Raji (cell line): Measurements from ENCODE around the gene XIST.

Source experiments
- POLR2A ChIP-seq: IDR thresholded peaks from 2 replicates; pipeline ENCODE4 v1.6.1; 2011; ENCODE audit warnings: low read depth, low read length, control low read depth; ENCODE audit not compliant: insufficient read depth

XIST gene

DNA sequence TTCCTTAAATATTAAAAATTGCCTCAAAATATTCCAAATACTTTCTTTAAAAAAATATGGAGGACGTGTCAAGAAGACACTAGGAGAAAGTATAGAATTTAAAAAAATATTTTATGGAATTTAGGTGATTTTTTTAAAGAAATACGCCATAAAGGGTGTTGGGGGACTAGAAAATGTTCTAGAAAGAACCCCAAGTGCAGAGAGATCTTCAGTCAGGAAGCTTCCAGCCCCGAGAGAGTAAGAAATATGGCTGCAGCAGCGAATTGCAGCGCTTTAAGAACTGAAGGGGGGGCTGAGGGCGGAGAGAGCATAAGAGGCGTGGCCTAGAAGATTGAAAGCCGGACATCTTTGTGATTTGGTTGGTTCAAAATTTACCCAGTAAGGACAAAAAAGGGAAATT is at the start of gene XIST:
XIST (minus strand) TSS at position 248 of the 400 bp plus-strand sequence.
- TF ChIP-seq POLR2A, result no peak

DNA sequence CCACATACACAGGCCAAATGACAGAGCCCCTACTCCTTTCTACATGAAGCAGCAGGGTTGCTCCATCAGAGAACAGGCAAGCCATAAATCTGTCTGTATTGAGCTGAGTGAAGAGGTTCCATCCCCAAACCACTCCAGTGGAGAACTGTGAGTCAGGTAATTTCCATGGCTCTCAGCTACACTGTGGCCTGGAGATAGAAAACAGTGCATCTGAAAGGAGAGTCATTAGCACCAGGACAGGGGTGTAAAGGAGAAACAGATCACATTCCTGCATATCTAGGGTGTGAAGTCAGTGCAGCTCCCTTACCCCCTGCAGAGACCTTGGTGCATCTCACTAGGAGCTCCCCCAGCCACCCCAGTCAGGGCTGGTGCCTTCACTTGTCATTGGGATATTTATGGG is 25.2 kb upstream of the XIST start:
- TF ChIP-seq POLR2A, result no peak

DNA sequence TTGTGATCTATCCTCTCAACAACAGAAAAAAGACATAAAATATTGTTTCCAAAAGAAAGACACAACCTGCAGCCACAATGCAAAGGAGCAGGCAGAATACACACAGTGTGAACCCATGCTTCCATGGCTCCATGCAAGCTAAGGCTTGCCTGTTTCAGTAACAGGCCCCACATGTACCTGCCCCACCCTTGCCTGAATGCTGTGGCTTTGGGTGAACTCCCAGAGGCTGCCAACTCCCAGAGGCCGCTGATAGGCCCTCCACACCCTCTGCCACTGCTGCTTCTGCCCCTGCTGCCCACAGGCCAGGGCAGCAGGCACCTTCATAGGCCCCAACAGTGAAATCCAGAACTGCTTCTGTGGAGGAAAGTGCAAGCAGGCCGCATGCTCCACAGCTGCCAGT is 24.4 kb upstream of the XIST start:
- no peak for TF ChIP-seq POLR2A

DNA sequence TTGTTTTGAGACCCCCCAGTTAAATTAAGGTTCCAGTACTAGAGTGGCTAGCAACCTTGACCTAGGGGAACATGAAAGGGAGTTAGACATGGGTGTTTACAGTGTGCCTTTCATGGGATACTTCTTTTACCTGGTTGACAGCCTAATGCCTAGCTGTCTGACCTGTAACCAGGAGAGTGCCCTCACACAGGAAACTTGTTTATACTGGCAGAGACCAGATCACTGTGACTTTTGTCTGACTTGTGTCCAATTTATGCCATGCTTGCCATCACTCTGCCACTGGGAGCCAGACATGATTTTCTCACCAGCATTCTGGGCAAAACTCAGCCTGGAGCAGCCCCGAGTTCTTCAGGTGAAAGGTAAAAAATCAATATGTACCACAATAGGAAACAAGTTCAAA is 16.4 kb upstream of the XIST start:
- no peak for TF ChIP-seq POLR2A

DNA sequence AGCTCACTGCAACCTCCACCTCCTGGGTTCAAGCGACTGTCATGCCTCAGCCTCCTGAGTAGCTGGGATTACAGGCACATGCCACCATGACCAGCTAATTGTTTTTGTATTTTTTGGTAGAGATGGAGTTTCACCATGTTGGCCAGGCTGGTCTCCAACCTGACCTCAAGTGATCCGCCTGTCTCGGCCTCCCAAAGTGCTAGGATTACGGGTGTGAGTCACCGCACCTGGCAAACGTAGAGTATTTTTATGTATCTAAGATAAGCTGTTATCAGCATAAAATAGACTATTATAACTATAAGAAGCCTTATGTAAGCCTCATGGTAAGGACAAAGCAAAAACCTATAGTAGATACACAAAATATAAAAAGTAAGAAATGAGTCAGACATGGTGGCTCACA is 14.6 kb upstream of the XIST start:
- TF ChIP-seq POLR2A, result no peak

DNA sequence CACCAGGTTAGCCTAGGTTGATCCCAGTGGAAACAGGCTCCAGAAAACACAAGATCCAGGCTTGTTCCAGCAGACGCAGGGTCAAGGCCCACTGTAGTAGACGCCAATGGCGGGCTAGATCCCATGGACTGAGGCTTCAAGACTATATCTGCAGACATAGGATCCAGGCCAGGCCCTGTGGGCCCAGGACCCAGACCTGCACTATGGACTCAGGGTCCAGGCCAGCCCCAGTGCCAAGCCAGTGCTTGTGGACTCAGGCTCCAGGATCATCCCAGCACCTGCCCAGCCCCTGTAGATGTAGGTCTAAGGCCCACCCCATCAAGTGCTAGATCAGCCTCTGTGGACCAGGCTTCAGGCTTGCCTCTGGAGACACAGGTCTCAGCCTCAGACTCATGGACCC is 11.3 kb upstream of the XIST start:
- no peak for TF ChIP-seq POLR2A

DNA sequence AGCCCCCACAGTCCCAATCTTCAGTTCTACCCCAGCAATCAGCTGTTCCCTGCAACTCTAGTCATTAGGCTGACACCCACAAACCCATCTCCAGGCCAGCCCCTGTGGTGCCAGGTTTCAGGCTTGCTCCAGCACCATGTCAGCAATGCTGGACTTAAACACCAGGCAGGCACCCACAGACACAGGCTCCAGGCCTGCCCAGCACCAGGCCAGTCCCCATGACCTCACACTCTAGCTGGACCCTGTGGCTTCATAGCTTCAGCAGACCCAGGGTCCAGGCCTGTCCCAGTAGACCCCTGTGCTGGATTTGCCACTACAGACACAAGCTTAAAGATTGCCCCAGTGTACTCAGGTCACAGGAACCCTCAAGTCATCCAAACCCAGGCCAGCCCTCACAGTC is 10.8 kb upstream of the XIST start:
- no peak for TF ChIP-seq POLR2A

DNA sequence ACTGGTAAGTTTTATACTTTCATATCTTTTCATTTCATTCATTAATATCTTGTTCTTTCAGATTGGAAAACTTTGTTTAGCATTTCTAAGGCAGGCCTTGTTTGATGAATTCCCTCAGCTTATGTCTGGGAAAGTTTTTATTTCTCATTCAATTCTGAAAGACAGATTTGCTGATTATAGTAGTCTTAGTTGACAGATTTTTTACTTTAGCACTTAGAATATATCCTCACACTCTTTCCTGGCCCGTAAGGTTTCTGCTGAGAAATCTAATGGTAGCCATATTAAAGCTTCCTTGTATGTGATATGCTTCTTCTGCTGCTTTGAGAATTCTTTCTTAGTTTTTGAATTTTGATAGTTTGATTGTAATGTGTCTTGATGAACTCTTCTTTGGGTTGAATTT is 7.1 kb upstream of the XIST start:
- TF ChIP-seq POLR2A, result no peak

DNA sequence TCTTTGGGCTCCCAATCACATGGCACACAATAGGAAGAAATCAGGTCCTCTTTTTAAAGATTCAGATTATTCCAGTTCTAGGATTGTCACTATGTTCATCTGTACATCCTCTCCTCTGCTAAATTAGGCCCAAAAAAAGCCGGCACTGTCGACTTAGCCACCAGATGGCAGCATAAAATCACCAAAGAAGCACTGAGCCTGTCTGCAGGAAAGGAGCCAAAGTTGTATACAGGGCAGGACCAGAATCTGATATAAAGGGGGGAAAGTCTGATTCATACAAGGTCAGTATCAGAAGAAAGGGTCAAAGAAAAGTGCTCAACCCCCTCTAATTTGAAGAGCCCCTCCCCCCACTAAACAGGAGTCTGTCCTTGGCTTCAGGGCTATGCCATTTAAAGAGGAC is 3.0 kb upstream of the XIST start:
- TF ChIP-seq POLR2A, result no peak

DNA sequence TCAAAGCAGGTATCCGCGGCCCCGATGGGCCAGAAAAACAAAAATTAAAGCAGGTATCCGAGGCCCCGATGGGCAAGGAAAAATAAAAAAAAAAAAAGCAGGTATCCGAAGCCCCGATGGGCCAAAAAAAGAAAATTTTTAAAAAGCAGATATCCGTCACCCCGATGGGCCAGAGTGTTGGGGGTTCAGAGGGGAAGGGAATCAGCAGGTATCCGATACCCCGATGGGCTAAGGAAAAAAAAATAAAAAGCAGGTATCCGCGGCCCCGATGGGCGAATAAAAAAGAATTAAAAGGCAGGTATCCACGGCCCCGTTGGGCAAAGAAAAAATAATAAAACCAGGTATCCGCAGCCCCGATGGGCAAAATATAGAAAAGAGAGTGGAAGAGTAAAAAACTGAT is 492 bp downstream of the XIST start:
- TF ChIP-seq POLR2A, result no peak

DNA sequence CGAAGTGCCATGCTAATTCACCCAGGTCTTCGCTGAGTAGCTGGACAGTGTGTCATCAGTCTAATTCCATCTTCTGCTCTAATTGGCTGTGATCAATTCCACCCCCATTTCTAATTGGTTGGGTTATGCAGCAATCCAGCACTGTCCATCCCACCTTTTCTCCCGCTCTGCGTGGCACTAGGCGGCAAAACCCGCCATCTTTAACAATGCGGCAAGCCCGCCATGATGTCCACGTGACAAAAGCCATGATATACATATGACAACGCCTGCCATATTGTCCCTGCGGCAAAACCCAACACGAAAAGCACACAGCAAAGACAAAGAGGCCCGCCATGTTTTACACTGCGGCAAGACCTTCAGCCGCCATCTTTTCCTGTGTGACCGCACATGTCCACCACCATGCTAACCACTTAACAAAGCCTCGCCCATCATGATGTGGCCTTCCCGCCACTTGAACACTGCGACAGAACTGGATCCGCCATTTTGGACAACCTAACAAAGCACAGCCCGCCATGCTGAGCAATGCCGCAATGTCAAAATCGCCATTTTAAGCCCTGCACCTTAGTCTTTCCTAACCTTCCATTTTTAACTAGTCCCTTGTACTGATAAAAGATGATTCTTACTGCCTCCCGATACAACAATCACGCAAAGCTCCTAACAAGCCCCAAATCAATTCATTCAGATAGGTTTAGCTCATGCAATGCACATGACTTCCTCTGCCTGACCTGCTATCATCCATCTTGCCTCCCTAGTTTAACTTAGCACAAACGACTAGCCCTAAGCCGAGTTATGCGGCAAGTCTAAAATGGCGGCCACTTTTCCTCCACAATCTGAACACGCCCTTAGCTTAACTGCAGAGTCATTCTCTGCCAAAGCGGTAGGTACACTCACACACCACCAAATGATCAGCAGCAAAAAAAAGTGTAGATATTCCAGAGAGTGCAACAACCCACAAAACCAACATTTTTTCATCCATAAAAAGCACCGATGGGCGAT is 1.2 kb downstream of the XIST start:
- TF ChIP-seq POLR2A, result no peak

DNA sequence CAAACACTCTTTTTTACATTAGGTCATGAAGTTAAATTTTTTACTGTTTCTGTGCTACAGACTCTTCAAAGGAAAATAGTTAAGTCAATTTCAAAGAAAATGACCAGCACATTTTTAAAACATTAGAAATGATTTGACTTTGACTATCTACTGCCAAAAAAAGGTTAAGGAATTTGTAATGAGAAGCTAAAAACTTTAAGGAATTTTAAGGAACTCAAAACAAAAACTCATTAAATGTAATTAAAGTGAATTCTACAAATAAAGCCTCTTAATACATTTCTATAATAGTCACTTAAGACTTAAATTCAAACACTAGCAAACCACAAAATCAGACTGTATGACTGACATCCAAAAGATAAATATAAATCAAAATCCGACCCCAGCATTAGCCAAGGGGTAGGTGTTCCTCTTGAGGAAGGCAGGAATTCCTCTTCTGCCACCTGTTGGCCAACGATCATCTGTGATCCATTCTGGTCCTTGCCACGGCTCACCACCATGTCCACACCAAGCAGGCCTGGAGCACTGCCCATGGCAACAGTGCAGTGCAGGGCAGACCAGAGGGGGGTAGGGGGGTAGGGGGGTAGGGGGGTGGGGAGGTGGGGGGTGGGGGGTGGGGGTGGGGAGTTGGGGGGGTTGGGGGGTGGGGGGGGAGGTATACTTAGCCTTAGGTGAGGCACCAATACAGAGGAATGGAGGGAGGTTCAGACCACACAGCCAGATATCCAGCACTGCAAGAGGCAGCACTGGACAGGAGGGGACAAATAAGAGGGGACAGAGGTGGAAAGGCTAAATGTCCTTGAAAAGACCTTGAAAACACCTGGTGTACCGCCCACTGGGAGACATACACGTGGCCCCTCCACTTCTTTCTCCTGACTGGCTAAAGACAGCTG is 2.1 kb downstream of the XIST start:
- TF ChIP-seq POLR2A, result no peak

DNA sequence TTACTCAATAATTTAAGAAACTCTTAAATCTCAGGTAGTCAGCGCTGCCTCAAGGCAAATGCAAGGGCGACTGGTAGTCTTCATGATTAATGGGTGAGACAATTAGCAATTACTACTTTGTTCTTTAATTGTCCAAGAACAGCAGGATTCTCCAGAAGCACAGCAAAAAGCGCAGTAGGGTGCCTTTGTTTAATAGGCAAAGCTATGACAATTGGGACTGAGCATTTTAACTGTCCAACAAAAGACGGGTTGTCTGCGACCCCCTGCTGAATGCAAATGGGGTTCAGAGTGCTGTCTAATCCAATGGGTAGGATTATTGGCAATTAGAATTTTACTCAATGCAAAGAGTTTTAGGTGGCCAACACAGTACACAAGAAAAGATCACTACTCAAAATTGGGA is 3.4 kb downstream of the XIST start:
- TF ChIP-seq POLR2A, result no peak

DNA sequence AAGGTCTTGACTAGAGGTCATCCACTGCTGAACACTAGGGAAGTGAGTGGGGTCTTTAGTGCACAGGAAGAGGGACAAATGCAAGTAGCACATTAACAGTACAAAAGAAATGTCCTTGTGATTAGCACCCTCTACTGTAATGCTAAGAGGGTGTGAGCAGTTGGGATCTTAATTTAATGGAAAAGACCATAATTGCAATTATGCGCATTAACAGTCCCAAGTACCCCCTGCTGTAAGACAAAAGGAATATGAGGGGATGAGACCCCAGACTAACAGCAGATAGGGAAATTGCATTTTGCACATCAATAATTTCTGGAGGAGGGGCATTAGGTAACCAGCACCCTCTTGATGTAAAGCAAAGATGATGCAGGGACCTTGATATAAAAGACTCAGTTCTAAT is 4.5 kb downstream of the XIST start:
- TF ChIP-seq POLR2A, result no peak

DNA sequence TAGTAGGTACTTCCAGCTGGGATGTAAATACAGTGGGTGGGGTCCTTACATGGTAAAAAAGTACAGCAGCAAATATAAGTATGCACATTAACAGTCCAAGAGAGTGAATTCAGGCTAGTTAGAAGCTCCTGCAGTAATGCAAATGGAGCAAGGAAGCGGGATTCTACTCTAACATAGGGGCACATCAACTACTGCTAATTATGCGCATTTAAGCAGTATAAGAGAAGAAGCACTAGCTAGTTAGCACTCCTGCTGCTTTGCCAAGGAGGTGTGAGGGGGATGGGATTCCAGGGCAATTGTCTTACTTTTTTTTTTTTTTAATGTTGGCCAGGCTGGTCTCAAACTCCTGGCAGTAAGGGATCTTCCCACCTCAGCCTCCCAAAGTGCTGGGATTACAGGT is 5.4 kb downstream of the XIST start:
- TF ChIP-seq POLR2A, result no peak
